Measurements from ENCODE around the gene SHISA2. TPM values are rescaled to one million over a fixed set of nuclear protein-coding genes. Genes with fewer than 3 reads are reported as not detected.

The SHISA2 gene
- total and polyA plus RNA-seq, 2 of the 8 experiments (the other 6 are each of a cell fraction or from before 2014, with no cell fraction given), result 10.2 to 23.8 TPM

DNA sequence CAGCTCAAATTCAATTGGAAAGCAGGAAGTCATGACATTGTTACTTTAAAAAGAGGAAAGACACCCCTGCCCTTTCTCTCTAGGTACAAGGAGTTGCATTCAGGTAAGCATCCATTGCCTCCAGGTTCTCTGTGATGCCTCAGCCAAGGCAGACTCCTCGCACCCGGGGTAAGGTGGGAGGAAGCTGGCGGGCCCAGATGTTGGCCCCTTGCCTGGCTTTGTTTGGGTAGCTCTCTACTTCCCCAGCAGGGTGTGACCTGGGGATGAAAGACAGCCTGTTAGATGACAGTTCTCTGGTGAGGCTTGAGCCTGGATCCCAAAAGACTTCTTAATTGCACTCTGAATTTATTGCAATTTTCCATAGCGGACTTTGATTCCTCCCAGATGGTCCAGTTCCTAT lies 25.6 kb downstream of the SHISA2 start:
- Histone ChIP-seq H3K56ac (replicated peaks; ENCODE audit: insufficient read length, low read depth, low read length) (no peak overlapping the region), H3K23me2 (ENCODE audit: low read depth, low read length) (no peaks in the 10 kb centered on the region), H3K27ac (ENCODE audit: low read depth, low read length) (no peak overlapping the region), H3K36me3 (ENCODE audit: control insufficient read depth in 2 of 4, insufficient read depth in 4 of 4, low read length in 3 of 4) (0 out of 8 replicates have a peak, but pooled peaks cover 0 to 2% (median 0%) of the 10 kb centered on the region in 4 experiments), H3K4me3 (ENCODE audit: extremely low read depth in 1 of 4, insufficient read depth in 2 of 4, low read depth in 3 of 4, low read length in 4 of 4) (no peak overlapping the region), H2BK12ac (ENCODE audit: low read depth, low read length) (peak overlapping the region; percentile 56; the same call in 1 of the 2 replicates), H4K8ac (ENCODE audit: extremely low read depth, insufficient read depth, low read length) (no peak overlapping the region), H3K23ac (ENCODE audit: insufficient read length) (no peak overlapping the region), H3K18ac (ENCODE audit: extremely low read depth, low read length) (no peak overlapping the region; the same call in 1 of the 2 replicates), H4K5ac (ENCODE audit: insufficient read length, low read depth, low read length) (no peak overlapping the region), H3K79me1 (ENCODE audit: low read depth, low read length) (no peaks in the 10 kb centered on the region), H2AK5ac (ENCODE audit: low read depth, low read length) (no peak overlapping the region), H3K4me2 (ENCODE audit: insufficient read depth in 1 of 2, low read depth in 2 of 2, low read length in 2 of 2) (no peak overlapping the region), H3K27me3 (replicated peaks in 1 of 4; ENCODE audit: control insufficient read depth in 3 of 4, extremely low read depth in 1 of 4, insufficient read depth in 3 of 4, low read length in 3 of 4) (no peaks in the 10 kb centered on the region), H2BK20ac (ENCODE audit: low read length) (no peak overlapping the region), H2BK120ac (replicated peaks; ENCODE audit: low read depth, low read length) (no peak overlapping the region), H3K14ac (ENCODE audit: insufficient read length) (no peak overlapping the region), H3K9me3 (ENCODE audit: insufficient read depth in 2 of 2, low read depth in 1 of 2, low read length in 1 of 2) (peaks cover 5% of the 10 kb centered on the region in 2 experiments; a peak in 3 of 4 replicates), H4K91ac (replicated peaks; ENCODE audit: insufficient read length, low read length) (no peak overlapping the region), H3K4me1 (replicated peaks in 1 of 4; ENCODE audit: control insufficient read depth in 3 of 4, insufficient read depth in 4 of 4, low read length in 3 of 4) (peaks cover 0 to 14% (median 2%) of the 10 kb centered on the region in 4 experiments; a peak in 4 of 7 replicates), H3K9ac (replicated peaks in 1 of 4; ENCODE audit: extremely low read depth in 1 of 4, low read depth in 3 of 4, low read length in 3 of 4) (no peak overlapping the region), H3K79me2 (ENCODE audit: control insufficient read depth in 1 of 2, insufficient read depth in 2 of 2, low read length in 2 of 2) (no peaks in the 10 kb centered on the region), H2BK15ac (ENCODE audit: low read length) (no peak overlapping the region), H2AFZ (ENCODE audit: low read length) (no peak overlapping the region), H2BK5ac (ENCODE audit: low read depth, low read length) (no peak overlapping the region), H3K4ac (replicated peaks; ENCODE audit: insufficient read length, low read depth, low read length) (no peak overlapping the region), H4K20me1 (replicated peaks in 1 of 2; ENCODE audit: control insufficient read depth in 1 of 2, insufficient read depth in 2 of 2, low read length in 2 of 2) (no peaks in the 10 kb centered on the region)
- POLR2A ChIA-PET (ENCODE audit: partially characterized antibody), result interaction anchor here (2.0 kb wide), 1 partner anchor 25 kb away, joined by 8 read pairs; the partner anchor contains the start of gene SHISA2
- 92% methylated on average over 4 of the region's 4 CpGs; no CpG with 5 or more reads in 1 of the 2 experiments for WGBS, 2 experiments (ENCODE audit: extremely low coverage in 1 of 2, insufficient coverage in 1 of 2, insufficient read length in 1 of 2, insufficient replicate concordance in 2 of 2, low coverage in 1 of 2, low lambda C conversion rate in 2 of 2, missing lambda C conversion rate in 1 of 2)
- CTCF ChIA-PET (ENCODE audit: partially characterized antibody), result interaction anchor here (0.9 to 9.2 kb wide), 2 partner anchors 12 to 169 kb away, joined by 6 to 53 read pairs; no protein-coding TSS in a partner anchor
- no peak for FAIRE-seq
- TF ChIP-seq CHD2 (IDR thresholded peaks at IDR 0.05; ENCODE audit: low read length) (no peak), SIX5 (IDR thresholded peaks at IDR 0.05; ENCODE audit: low read depth, low read length) (no peak), SIN3A (conservative IDR thresholded peaks at IDR 0.05 in 1 of 2, IDR thresholded peaks at IDR 0.05 in 1 of 2; ENCODE audit: low read depth in 1 of 2, low read length in 2 of 2) (no peak), SIRT6 (IDR thresholded peaks at IDR 0.05; ENCODE audit: low read length) (no peak), BACH1 (IDR thresholded peaks at IDR 0.05; ENCODE audit: low read length) (no peak), YY1 (IDR thresholded peaks at IDR 0.05; ENCODE audit: low read depth, low read length) (no peak), RAD21 (IDR thresholded peaks at IDR 0.05 in 1 of 2, conservative IDR thresholded peaks at IDR 0.05 in 1 of 2; ENCODE audit: low read depth in 2 of 2, low read length in 2 of 2) (no peak), BCL11A (IDR thresholded peaks at IDR 0.05; ENCODE audit: low read depth in 2 of 2, low read length in 2 of 2) (no peak), NRF1 (IDR thresholded peaks at IDR 0.05; ENCODE audit: low read depth, low read length) (no peak)
- TF ChIP-seq, protein P1, sequence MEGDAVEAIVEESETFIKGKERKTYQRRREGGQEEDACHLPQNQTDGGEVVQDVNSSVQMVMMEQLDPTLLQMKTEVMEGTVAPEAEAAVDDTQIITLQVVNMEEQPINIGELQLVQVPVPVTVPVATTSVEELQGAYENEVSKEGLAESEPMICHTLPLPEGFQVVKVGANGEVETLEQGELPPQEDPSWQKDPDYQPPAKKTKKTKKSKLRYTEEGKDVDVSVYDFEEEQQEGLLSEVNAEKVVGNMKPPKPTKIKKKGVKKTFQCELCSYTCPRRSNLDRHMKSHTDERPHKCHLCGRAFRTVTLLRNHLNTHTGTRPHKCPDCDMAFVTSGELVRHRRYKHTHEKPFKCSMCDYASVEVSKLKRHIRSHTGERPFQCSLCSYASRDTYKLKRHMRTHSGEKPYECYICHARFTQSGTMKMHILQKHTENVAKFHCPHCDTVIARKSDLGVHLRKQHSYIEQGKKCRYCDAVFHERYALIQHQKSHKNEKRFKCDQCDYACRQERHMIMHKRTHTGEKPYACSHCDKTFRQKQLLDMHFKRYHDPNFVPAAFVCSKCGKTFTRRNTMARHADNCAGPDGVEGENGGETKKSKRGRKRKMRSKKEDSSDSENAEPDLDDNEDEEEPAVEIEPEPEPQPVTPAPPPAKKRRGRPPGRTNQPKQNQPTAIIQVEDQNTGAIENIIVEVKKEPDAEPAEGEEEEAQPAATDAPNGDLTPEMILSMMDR (IDR thresholded peaks at IDR 0.05; ENCODE audit: control extremely low read depth in 1 of 3, insufficient read depth in 1 of 3, low read depth in 1 of 3, low read length in 3 of 3), result no peak
- peak in 1 of 2 experiments; percentile 43 for DNase-seq (ENCODE audit: low read depth in 1 of 2, low spot score in 2 of 2)
